AG04449 (cell line): Measurements from ENCODE around the gene CGREF1.
A peak's percentile ranks its signal among the peaks of the same experiment; 100 is the strongest.

ENCODE experiments used
- CTCF ChIA-PET: fragments of 350-600 bp; formaldehyde crosslinking; extraction: SDS; loops from one replicate; lab custom pipeline; 2021; ENCODE audit warnings: antibody characterized with exemption; lab: Yijun Ruan, JAX
- POLR2A ChIA-PET: fragments of 400-600, 350-600 bp; formaldehyde crosslinking; extraction: SDS; loops from one replicate; lab custom pipeline; 2020; ENCODE audit warnings: antibody characterized with exemption, inconsistent platforms; lab: Yijun Ruan, JAX
- DNase-seq: peaks from one replicate; pipeline ENCODE4 v3.0.0-alpha.2; 2010; ENCODE audit warnings: low read depth, low spot score
- H3K4me3 ChIP-seq: 2 replicates; pipeline ENCODE4 v1.5.1; 2011; ENCODE audit warnings: low read depth, mild to moderate bottlenecking, control low read depth, low read length
- CTCF ChIP-seq: IDR thresholded peaks from one replicate; pipeline ENCODE4 v1.5.1; 2011; ENCODE audit warnings: mild to moderate bottlenecking, moderate library complexity, low read length, control low read depth, inconsistent platforms; ENCODE audit not compliant: insufficient read depth; ENCODE audit errors: missing control alignments

CGREF1 gene

GRCh38 chr2:27128668-27129571 lies 10.0 kb upstream of the CGREF1 start:
- no peak overlapping the region for H3K4me3 ChIP-seq
- CTCF ChIA-PET: interaction anchor here (1.4 kb wide), 1 partner anchor 41 kb away, joined by 3 read pairs; no protein-coding TSS in a partner anchor
- TF ChIP-seq CTCF: no peak
- no peak for DNase-seq
- POLR2A ChIA-PET: no interaction called here

GRCh38 chr2:27127883-27128667 lies 9.1 kb upstream of the CGREF1 start:
- CTCF ChIA-PET: interaction anchor here (1.4 kb wide), 1 partner anchor 42 kb away, joined by 3 read pairs; no protein-coding TSS in a partner anchor
- H3K4me3 ChIP-seq: no peak overlapping the region
- no peak for TF ChIP-seq CTCF
- POLR2A ChIA-PET: no interaction called here
- no peak for DNase-seq

- no peak for TF ChIP-seq CTCF
- no peak for DNase-seq
- ChIA-PET CTCF (interaction anchor here (1.4 to 3.2 kb wide), 2 partner anchors 8 to 66 kb away, joined by 5 to 18 read pairs; partner anchors contain the start of gene PREB), POLR2A (no interaction called here)
- H3K4me3 ChIP-seq: no peak overlapping the region
These were observed 7.4 kb upstream of the CGREF1 start for GRCh38 chr2:27126252-27126710.

GRCh38 chr2:27125104-27125503 lies 6.2 kb upstream of the CGREF1 start:
- no peak overlapping the region for H3K4me3 ChIP-seq
- no peak for TF ChIP-seq CTCF
- CTCF ChIA-PET: interaction anchor here (1.3 to 3.2 kb wide), 4 partner anchors 9 to 41 kb away, joined by 3 to 18 read pairs (median 5); partner anchors contain the start of gene PREB
- no peak for DNase-seq
- POLR2A ChIA-PET: interaction anchor here (0.7 kb wide), 1 partner anchor 10 kb away, joined by 3 read pairs; the partner anchor contains the start of gene PREB

- ChIA-PET CTCF (interaction anchor here (0.7 to 3.2 kb wide), 7 partner anchors 10 to 197 kb away, joined by 3 to 18 read pairs (median 3); partner anchors contain the start of gene PREB), POLR2A (interaction anchor here (1.0 to 2.4 kb wide), 2 partner anchors 10 to 60 kb away, joined by 5 to 8 read pairs; partner anchors contain the start of gene PREB)
- TF ChIP-seq CTCF: no peak
- no peak for DNase-seq
- peak within 1 kb of the TSS; percentile 53 for H3K4me3 ChIP-seq
These were observed 4.6 kb upstream of the CGREF1 start, which contains the start of gene ABHD1 for GRCh38 chr2:27123302-27124150. Gene ABHD1 (plus strand): TSS chr2:27123815. CDS start chr2:27123949, 134 bp downstream.
